Smooth muscle cell (in vitro differentiated cells): Measurements from ENCODE around the gene CDK5R1. TPM values are rescaled to one million over a fixed set of nuclear protein-coding genes. Genes with fewer than 3 reads are reported as not detected.

Experiments
- DNase-seq: peaks from one replicate; lab custom pipeline; 2025; ENCODE audit not compliant: unreplicated experiment; lab: John Stamatoyannopoulos, UW
- H2AFZ ChIP-seq: fragments of 200-600 bp; sonication (generic); 2 replicates; pipeline ENCODE4 v1.6.0; 2016; ENCODE audit warnings: antibody characterized with exemption, low read depth, mild to moderate bottlenecking
- H3F3A ChIP-seq: fragments of 200-600 bp; sonication (generic); 2 replicates; pipeline ENCODE4 v1.6.0; 2017; ENCODE audit warnings: antibody characterized with exemption, low read depth
- H3K27ac ChIP-seq: fragments of 200-600 bp; sonication (generic); 2 replicates; pipeline ENCODE4 v1.5.1; 2016; ENCODE audit warnings: low read depth, mild to moderate bottlenecking
- H3K27me3 ChIP-seq: fragments of 200-600 bp; sonication (generic); 2 replicates; pipeline ENCODE4 v1.6.1; 2016; ENCODE audit warnings: low read depth, mild to moderate bottlenecking
- H3K36me3 ChIP-seq: fragments of 200-600 bp; sonication (generic); 2 replicates; pipeline ENCODE4 v1.5.1; 2016; ENCODE audit warnings: low read depth
- H3K4me1 ChIP-seq: fragments of 200-600 bp; sonication (generic); 2 replicates; pipeline ENCODE4 v1.5.1; 2016; ENCODE audit warnings: low read depth
- H3K4me2 ChIP-seq: fragments of 200-600 bp; sonication (generic); 2 replicates; pipeline ENCODE4 v1.6.0; 2016; ENCODE audit warnings: mild to moderate bottlenecking
- H3K4me3 ChIP-seq: fragments of 200-600 bp; sonication (generic); 2 replicates; pipeline ENCODE4 v1.5.1; 2016; ENCODE audit warnings: mild to moderate bottlenecking
- H3K79me2 ChIP-seq: fragments of 200-600 bp; sonication (generic); 2 replicates; pipeline ENCODE4 v1.6.0; 2016; ENCODE audit warnings: low read depth, mild to moderate bottlenecking
- H3K9ac ChIP-seq: fragments of 200-600 bp; sonication (generic); 2 replicates; pipeline ENCODE4 v1.6.0; 2016; ENCODE audit warnings: low read depth
- H3K9me3 ChIP-seq: fragments of 200-600 bp; sonication (generic); replicated peaks from 2 replicates; pipeline ENCODE4 v1.5.1; 2016; ENCODE audit warnings: low read depth
- H4K20me1 ChIP-seq: fragments of 200-600 bp; sonication (generic); 2 replicates; pipeline ENCODE4 v1.6.0; 2016; ENCODE audit warnings: low read depth
- WGBS: methylation state at CpG from one replicate; pipeline ENCODE4 v1.1.7; 2016; ENCODE audit warnings: low lambda C conversion rate; 5-methylcytosine and 5-hydroxymethylcytosine counted together
- polyA plus RNA-seq: library from polyadenylated mRNA; unstranded; fragments of >200 nt; fragmentation: Nextera tagmentation; extraction: Ambion mirVana; gene quantifications from 2 replicates; pipeline ENCODE4 v1.2.1, GENCODE V29; 2016
- total RNA-seq: library from RNA; depleted of rRNA; stranded (reverse); fragments of >200 nt; gene quantifications from 2 replicates; pipeline ENCODE4 v1.2.3, GENCODE V29; 2014
- TF ChIP-seq, protein P1 (sequence below): fragments of 200-600 bp; sonication (generic); IDR thresholded peaks from 2 replicates; pipeline ENCODE4 v1.5.1; 2017; ENCODE audit warnings: borderline replicate concordance, mild to moderate bottlenecking, antibody characterized with exemption; ENCODE audit not compliant: insufficient read depth, poor library complexity, severe bottlenecking

CDK5R1 gene
- total and polyA plus RNA-seq, 2 experiments from 2014 or later, result 2.3 to 3.1 TPM

- TF ChIP-seq, protein P1, sequence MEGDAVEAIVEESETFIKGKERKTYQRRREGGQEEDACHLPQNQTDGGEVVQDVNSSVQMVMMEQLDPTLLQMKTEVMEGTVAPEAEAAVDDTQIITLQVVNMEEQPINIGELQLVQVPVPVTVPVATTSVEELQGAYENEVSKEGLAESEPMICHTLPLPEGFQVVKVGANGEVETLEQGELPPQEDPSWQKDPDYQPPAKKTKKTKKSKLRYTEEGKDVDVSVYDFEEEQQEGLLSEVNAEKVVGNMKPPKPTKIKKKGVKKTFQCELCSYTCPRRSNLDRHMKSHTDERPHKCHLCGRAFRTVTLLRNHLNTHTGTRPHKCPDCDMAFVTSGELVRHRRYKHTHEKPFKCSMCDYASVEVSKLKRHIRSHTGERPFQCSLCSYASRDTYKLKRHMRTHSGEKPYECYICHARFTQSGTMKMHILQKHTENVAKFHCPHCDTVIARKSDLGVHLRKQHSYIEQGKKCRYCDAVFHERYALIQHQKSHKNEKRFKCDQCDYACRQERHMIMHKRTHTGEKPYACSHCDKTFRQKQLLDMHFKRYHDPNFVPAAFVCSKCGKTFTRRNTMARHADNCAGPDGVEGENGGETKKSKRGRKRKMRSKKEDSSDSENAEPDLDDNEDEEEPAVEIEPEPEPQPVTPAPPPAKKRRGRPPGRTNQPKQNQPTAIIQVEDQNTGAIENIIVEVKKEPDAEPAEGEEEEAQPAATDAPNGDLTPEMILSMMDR, result no peak
- Histone ChIP-seq H3K27me3 (no peaks in the 10 kb centered on the region), H3K9me3 (no peaks in the 10 kb centered on the region), H3K4me3 (no peak overlapping the region), H3K4me1 (peaks cover 5% of the 10 kb centered on the region), H3F3A (no peaks in the 10 kb centered on the region), H2AFZ (no peak overlapping the region), H3K27ac (no peak overlapping the region), H3K36me3 (no peaks in the 10 kb centered on the region), H3K79me2 (no peaks in the 10 kb centered on the region), H4K20me1 (peaks cover 24% of the 10 kb centered on the region), H3K4me2 (no peak overlapping the region), H3K9ac (no peak overlapping the region)
- no peak for DNase-seq
- 90% methylated on average over 4 of the region's 4 CpGs for WGBS
Measured at GRCh38 chr17:32492264-32492589, 5.4 kb downstream of the CDK5R1 start.

- peaks cover 24% of the 10 kb centered on the region for H4K20me1 ChIP-seq
- 82% methylated on average over 7 of the region's 7 CpGs for WGBS
Measured at GRCh38 chr17:32492648-32493289, 6.0 kb downstream of the CDK5R1 start.

DNA sequence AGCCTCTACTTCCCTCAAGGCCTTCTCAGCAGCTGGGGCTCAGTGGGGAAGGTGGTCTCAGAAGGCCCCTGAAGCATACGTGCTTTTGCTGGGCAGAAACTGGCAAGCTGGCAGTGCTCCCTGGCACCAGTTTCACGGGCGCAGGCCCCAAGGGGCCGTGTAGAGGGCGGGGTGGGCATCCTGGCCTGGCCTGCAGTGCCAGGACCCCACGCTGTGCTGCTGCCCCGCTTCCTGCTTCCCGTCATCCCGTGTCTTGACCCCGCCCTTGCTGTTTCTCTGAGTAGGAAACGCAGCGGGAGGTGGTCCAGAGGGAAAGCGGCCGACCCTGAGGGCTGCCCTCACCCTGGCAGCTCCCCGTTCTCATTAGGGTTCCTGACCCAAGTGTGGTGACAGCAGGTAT lies 6.8 kb downstream of the CDK5R1 start:
- H3K79me2 ChIP-seq, result no peaks in the 10 kb centered on the region
- H3K36me3 ChIP-seq, result no peaks in the 10 kb centered on the region
- DNase-seq, result no peak
- H3K9me3 ChIP-seq, result no peaks in the 10 kb centered on the region
- H3K4me1 ChIP-seq, result no peaks in the 10 kb centered on the region
- 91% methylated on average over 15 of the region's 15 CpGs for WGBS
- H2AFZ ChIP-seq, result no peak overlapping the region
- H4K20me1 ChIP-seq, result peaks cover 17% of the 10 kb centered on the region
- no peak overlapping the region for H3K27ac ChIP-seq
- no peaks in the 10 kb centered on the region for H3F3A ChIP-seq
- no peak overlapping the region for H3K9ac ChIP-seq
- H3K4me2 ChIP-seq, result no peak overlapping the region
- H3K4me3 ChIP-seq, result no peak overlapping the region
- no peaks in the 10 kb centered on the region for H3K27me3 ChIP-seq
- TF ChIP-seq, protein P1, result no peak

More at GRCh38 chr17:32492648-32493289, 6.0 kb downstream of the CDK5R1 start:
- Histone ChIP-seq H3K36me3 (no peaks in the 10 kb centered on the region), H3K79me2 (no peaks in the 10 kb centered on the region), H3F3A (no peaks in the 10 kb centered on the region), H3K4me2 (no peak overlapping the region), H3K4me3 (no peak overlapping the region), H3K27me3 (no peaks in the 10 kb centered on the region), H2AFZ (no peak overlapping the region), H3K4me1 (peaks cover 2% of the 10 kb centered on the region), H3K9ac (no peak overlapping the region), H3K9me3 (no peaks in the 10 kb centered on the region), H3K27ac (no peak overlapping the region)
- TF ChIP-seq, protein P1, result no peak
- DNase-seq, result no peak

- no peaks in the 10 kb centered on the region for H3K4me1 ChIP-seq
- no peaks in the 10 kb centered on the region for H3K36me3 ChIP-seq
- H3K27ac ChIP-seq, result no peak overlapping the region
- no peak overlapping the region for H3K4me3 ChIP-seq
- peaks cover 14% of the 10 kb centered on the region for H4K20me1 ChIP-seq
- no peaks in the 10 kb centered on the region for H3K9me3 ChIP-seq
- DNase-seq, result no peak
- H3K9ac ChIP-seq, result no peak overlapping the region
- H3F3A ChIP-seq, result no peaks in the 10 kb centered on the region
- no peaks in the 10 kb centered on the region for H3K79me2 ChIP-seq
- no peak overlapping the region for H2AFZ ChIP-seq
- TF ChIP-seq, protein P1, result no peak
- no peak overlapping the region for H3K4me2 ChIP-seq
- no peaks in the 10 kb centered on the region for H3K27me3 ChIP-seq
- WGBS, result 92% methylated on average over 11 of the region's 11 CpGs
Measured at GRCh38 chr17:32493976-32494513, 7.3 kb downstream of the CDK5R1 start.
